Neural crest cell (in vitro differentiated cells): ENCODE data around the gene SRRT. TPM values are rescaled to one million over a fixed set of nuclear protein-coding genes. Genes with fewer than 3 reads are reported as not detected.

ENCODE experiments used
- DNase-seq: peaks from one replicate; pipeline ENCODE4 v3.0.0; 2021; ENCODE audit warnings: low read depth, mixed read lengths, low spot score
- H3K27ac Mint-ChIP-seq: one replicate; pipeline ENCODE4 v1.8.0; 2021; ENCODE audit warnings: mild to moderate bottlenecking, mixed read lengths; ENCODE audit not compliant: unreplicated experiment
- H3K27me3 Mint-ChIP-seq: 2 replicates; pipeline ENCODE4 v1.8.0; 2021; ENCODE audit warnings: low read depth, mild to moderate bottlenecking, mixed read lengths
- H3K36me3 Mint-ChIP-seq: 2 replicates; pipeline ENCODE4 v1.8.0; 2021; ENCODE audit warnings: low read depth, mild to moderate bottlenecking, mixed read lengths
- H3K4me1 Mint-ChIP-seq: 2 replicates; pipeline ENCODE4 v1.8.0; 2021; ENCODE audit warnings: mixed read lengths
- H3K4me3 Mint-ChIP-seq: one replicate; pipeline ENCODE4 v1.8.0; 2021; ENCODE audit warnings: mild to moderate bottlenecking, mixed read lengths
- H3K9me3 Mint-ChIP-seq: 2 replicates; pipeline ENCODE4 v1.8.0; 2021; ENCODE audit warnings: mixed read lengths
- CTCF ChIP-seq: fragments of 200-600 bp; sonication (generic); conservative IDR thresholded peaks from 2 replicates; pipeline ENCODE4 v1.5.0; 2021; ENCODE audit warnings: antibody characterized with exemption, mild to moderate bottlenecking
- total RNA-seq: library from RNA; stranded (reverse); gene quantifications from 2 replicates; pipeline ENCODE4 v1.2.1, GENCODE V29; 2021

Gene SRRT
- total RNA-seq, 1 donor from 2014 or later, result 356 TPM

- Mint-ChIP-seq H3K9me3 (no peaks in the 10 kb centered on the region), H3K4me3 (no peak overlapping the region), H3K27ac (no peak overlapping the region), H3K36me3 (peaks cover 2% of the 10 kb centered on the region), H3K27me3 (no peaks in the 10 kb centered on the region), H3K4me1 (peaks cover 4% of the 10 kb centered on the region)
- no peak for TF ChIP-seq CTCF
- DNase-seq, result no peak
Observed at GRCh38 chr7:100860702-100861615, 13.9 kb upstream of the SRRT start.

- peaks cover 2% of the 10 kb centered on the region for H3K36me3 Mint-ChIP-seq
- no peak overlapping the region for H3K27ac Mint-ChIP-seq
- no peaks in the 10 kb centered on the region for H3K27me3 Mint-ChIP-seq
- H3K4me1 Mint-ChIP-seq, result peaks cover 4% of the 10 kb centered on the region
- no peaks in the 10 kb centered on the region for H3K9me3 Mint-ChIP-seq
- no peak overlapping the region for H3K4me3 Mint-ChIP-seq
- no peak for DNase-seq
- TF ChIP-seq CTCF, result no peak
Observed at GRCh38 chr7:100861616-100861985, 13.3 kb upstream of the SRRT start.

DNA sequence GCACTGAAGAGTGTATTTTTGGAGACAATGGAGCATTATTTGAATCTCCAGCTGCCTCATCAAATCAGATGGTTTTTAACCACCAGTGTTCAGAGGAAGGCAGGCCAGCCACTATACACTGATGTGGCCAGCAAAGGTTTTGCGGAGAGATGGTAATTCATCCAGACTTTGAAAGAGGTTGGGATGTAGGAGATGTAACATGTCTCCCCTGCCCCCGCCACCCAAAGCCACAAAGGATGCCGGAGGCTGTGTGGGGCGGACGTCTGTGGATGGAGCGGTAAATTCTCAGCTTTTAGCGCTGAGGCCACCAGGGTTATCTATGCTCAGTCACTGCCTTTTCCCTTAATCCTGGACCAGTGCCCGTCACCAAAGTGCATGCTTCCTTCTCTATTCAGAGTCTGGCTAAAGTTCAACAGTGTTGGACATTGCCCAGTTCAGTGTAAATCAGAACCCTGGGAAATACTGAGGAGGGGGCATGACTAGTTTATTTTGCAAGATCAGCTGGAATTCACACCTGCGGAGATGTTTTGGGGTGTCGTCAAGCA, 11.4 kb upstream of the SRRT start:
- Mint-ChIP-seq H3K9me3 (no peaks in the 10 kb centered on the region), H3K27me3 (no peaks in the 10 kb centered on the region), H3K4me3 (no peak overlapping the region), H3K36me3 (peaks cover 2% of the 10 kb centered on the region), H3K27ac (no peak overlapping the region), H3K4me1 (peaks cover 17% of the 10 kb centered on the region)
- no peak for TF ChIP-seq CTCF
- no peak for DNase-seq

DNA sequence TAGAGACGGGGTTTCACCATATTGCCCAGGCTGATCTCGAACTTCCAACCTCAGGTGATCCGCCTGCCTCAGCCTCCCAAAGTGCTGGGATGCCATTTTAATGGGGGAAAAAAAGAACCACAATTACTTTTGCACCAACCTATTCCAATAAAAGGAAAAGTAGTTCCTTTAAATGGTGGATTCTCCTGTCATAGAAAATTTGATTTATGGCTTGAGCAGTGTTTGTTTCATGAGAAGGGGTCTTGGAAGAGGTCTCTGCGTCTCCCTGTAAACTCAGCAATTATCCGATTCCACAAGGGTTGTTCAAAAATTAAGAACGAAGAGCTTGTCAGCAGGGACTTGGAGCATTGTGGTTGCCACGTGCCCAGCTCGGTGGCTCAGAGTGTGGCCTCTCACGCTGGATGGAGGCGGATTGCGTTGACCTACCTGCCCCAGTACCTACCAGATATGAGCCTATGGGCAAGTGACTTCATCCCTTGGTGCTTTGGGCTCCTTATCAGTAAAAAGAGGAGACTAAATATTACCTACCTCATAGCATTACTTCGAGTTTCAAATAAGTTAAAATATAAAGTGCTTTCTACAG, 10.5 kb upstream of the SRRT start:
- H3K36me3 Mint-ChIP-seq, result peaks cover 2% of the 10 kb centered on the region
- no peaks in the 10 kb centered on the region for H3K9me3 Mint-ChIP-seq
- H3K4me1 Mint-ChIP-seq, result peaks cover 17% of the 10 kb centered on the region
- DNase-seq, result no peak
- no peak overlapping the region for H3K4me3 Mint-ChIP-seq
- peak overlapping the region; percentile 67 for H3K27ac Mint-ChIP-seq
- TF ChIP-seq CTCF, result no peak
- no peaks in the 10 kb centered on the region for H3K27me3 Mint-ChIP-seq

DNA sequence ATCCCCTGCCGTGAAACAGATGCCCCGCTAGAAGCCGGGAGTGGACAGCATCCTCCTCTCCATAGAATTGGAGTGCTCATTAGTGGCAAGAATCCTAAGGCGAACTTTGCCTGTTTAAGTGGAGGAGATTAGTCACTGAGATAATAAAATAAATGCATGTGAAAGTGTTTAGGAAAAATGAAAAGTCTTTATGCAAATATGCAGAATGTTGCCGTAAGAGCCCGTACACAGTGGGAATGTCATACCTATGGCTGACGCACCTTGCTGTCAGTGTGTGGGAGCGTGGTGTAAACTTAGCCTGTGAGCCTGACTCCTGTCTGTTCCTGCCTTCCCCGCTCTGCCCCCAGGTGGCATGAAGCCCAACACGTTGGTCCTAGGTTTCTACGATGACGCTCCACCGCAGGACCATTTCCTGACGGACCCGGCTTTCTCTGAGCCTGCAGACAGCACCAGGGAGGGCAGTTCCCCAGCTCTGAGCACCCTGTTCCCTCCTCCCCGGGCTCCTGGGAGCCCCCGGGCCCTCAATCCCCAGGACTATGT, 9.5 kb upstream of the SRRT start:
- H3K36me3 Mint-ChIP-seq, result no peaks in the 10 kb centered on the region
- no peak for TF ChIP-seq CTCF
- no peak overlapping the region for H3K27ac Mint-ChIP-seq
- no peaks in the 10 kb centered on the region for H3K9me3 Mint-ChIP-seq
- peaks cover 17% of the 10 kb centered on the region for H3K4me1 Mint-ChIP-seq
- no peaks in the 10 kb centered on the region for H3K27me3 Mint-ChIP-seq
- H3K4me3 Mint-ChIP-seq, result peak overlapping the region; percentile 76
- no peak for DNase-seq
